Right renal cortex interstitium (tissue), 3 donors: ENCODE results near the gene PRSS48. TPM values are rescaled to one million over a fixed set of nuclear protein-coding genes. Genes with fewer than 3 reads are reported as not detected.

Experiments used
- polyA plus RNA-seq, 3 donors: library from polyadenylated mRNA; unstranded; fragments of 120-200 nt; gene quantifications; one replicate each; pipeline ENCODE4 v1.2.1, GENCODE V29; 2013; ENCODE audit not compliant: insufficient read length in 3 of 3

PRSS48 gene
- polyA plus RNA-seq, 3 donors: not detected

Other genes with a start within 250 kb of the PRSS48 start
- 1,000 to 10,000 TPM; 4,451 to 4,908 (median 4,555) TPM for gene RPS3A, start 177.5 kb upstream of the PRSS48 start, polyA plus RNA-seq
- gene SH3D19, start 48.4 kb downstream of the PRSS48 start, polyA plus RNA-seq: 10 to 100 TPM; 25.0 to 27.5 (median 26.9) TPM
- gene FHIP1A, start 132.0 kb downstream of the PRSS48 start, polyA plus RNA-seq: 1 to 10 TPM; 4.8 to 5.7 (median 5.3) TPM